ENCODE measurements around the gene ASB6. TPM values are rescaled to one million over a fixed set of nuclear protein-coding genes. Genes with fewer than 3 reads are reported as not detected.

ASB6 gene
- total and polyA plus RNA-seq, 2 of the 13 experiments (the other 11 are each of a cell fraction or from before 2014, with no cell fraction given) = 8.2 to 8.4 TPM

- intact Hi-C loops (cut with micrococcal nuclease; ENCODE audit: unreplicated experiment) = no loop called here
- 0 out of 2 replicates have a peak, but pooled peaks cover 1% of the 10 kb centered on the region for H4K20me1 ChIP-seq (ENCODE audit: insufficient read depth, low read length)
- POLR2A ChIA-PET = no interaction called here
- H3K4me2 ChIP-seq (ENCODE audit: low read depth, low read length) = no peak overlapping the region
- no peak for FAIRE-seq
- no peak for TF ChIP-seq REPIN1 (CRISPR knock-in tag; IDR thresholded peaks at IDR 0.05; ENCODE audit: borderline replicate concordance, low read depth)
- no peak overlapping the region for H3K27ac ChIP-seq (ENCODE audit: extremely low read length, insufficient read depth, low read length)
- ATAC-seq = no peak
- H3K9me3 ChIP-seq (ENCODE audit: low read length) = no peaks in the 10 kb centered on the region
- H3K36me3 ChIP-seq (replicated peaks in 1 of 2; ENCODE audit: control insufficient read depth in 1 of 2, insufficient read depth in 2 of 2, low read length in 2 of 2) = no peaks in the 10 kb centered on the region
- H3K79me2 ChIP-seq (ENCODE audit: insufficient read depth, low read length) = peaks cover under 1% of the 10 kb centered on the region
- no peak overlapping the region for H2AFZ ChIP-seq (ENCODE audit: low read length)
- no TSS peak for BruUV-seq (replicated peaks)
- WGBS (ENCODE audit: low lambda C conversion rate) = 45% methylated on average over 7 of the region's 7 CpGs
- CTCF ChIA-PET (ENCODE audit: low intra/inter-chr PET ratio, low total read pairs) = no interaction called here
- H3K27me3 ChIP-seq (ENCODE audit: control insufficient read depth in 1 of 2, insufficient read depth in 2 of 2, low read length in 2 of 2) = peaks cover 10 to 46% of the 10 kb centered on the region in 2 experiments
- in situ Hi-C loops (cut with HindIII; ENCODE audit: extremely low pct_ligation_motif_present, low pct_unique_long_range_greater_than_20kb) = loop anchor here (10.0 kb wide), 1 partner anchor 138 kb away; no protein-coding TSS in a partner anchor
- peaks cover 20% of the 10 kb centered on the region for H3K4me1 ChIP-seq (ENCODE audit: insufficient read depth, low read length)
- H3K4me3 ChIP-seq (replicated peaks in 1 of 3; ENCODE audit: insufficient read depth in 1 of 3, low read depth in 2 of 3, low read length in 3 of 3) = no peak overlapping the region
- DNase-seq (ENCODE audit: low spot score) = no peak
- H3K9ac ChIP-seq (ENCODE audit: insufficient read depth, low read depth, low read length) = no peak overlapping the region
These were observed 4.7 kb upstream of the ASB6 start for GRCh38 chr9:129646654-129647053.

GRCh38 chr9:129646252-129646651, 4.3 kb upstream of the ASB6 start:
- no peak for FAIRE-seq
- no peak for DNase-seq (ENCODE audit: low spot score)
- no peak overlapping the region for H3K4me2 ChIP-seq (ENCODE audit: low read depth, low read length)
- peaks cover 10 to 46% of the 10 kb centered on the region in 2 experiments for H3K27me3 ChIP-seq (ENCODE audit: control insufficient read depth in 1 of 2, insufficient read depth in 2 of 2, low read length in 2 of 2)
- no peak overlapping the region for H3K27ac ChIP-seq (ENCODE audit: extremely low read length, insufficient read depth, low read length)
- no peaks in the 10 kb centered on the region for H3K36me3 ChIP-seq (replicated peaks in 1 of 2; ENCODE audit: control insufficient read depth in 1 of 2, insufficient read depth in 2 of 2, low read length in 2 of 2)
- peaks cover 20% of the 10 kb centered on the region for H3K4me1 ChIP-seq (ENCODE audit: insufficient read depth, low read length)
- in situ Hi-C loops (cut with HindIII; ENCODE audit: extremely low pct_ligation_motif_present, low pct_unique_long_range_greater_than_20kb) = loop anchor here (10.0 kb wide), 1 partner anchor 139 kb away; no protein-coding TSS in a partner anchor
- no peaks in the 10 kb centered on the region for H3K9me3 ChIP-seq (ENCODE audit: low read length)
- intact Hi-C loops (cut with micrococcal nuclease; ENCODE audit: unreplicated experiment) = no loop called here
- BruUV-seq (replicated peaks) = no TSS peak
- ATAC-seq = no peak
- 74% methylated on average over 2 of the region's 12 CpGs for WGBS (ENCODE audit: low lambda C conversion rate)
- H3K4me3 ChIP-seq (replicated peaks in 1 of 3; ENCODE audit: insufficient read depth in 1 of 3, low read depth in 2 of 3, low read length in 3 of 3) = no peak overlapping the region
- peak; percentile 60; the same call in 1 of the 2 replicates for TF ChIP-seq ZNF768 (CRISPR knock-in tag; IDR thresholded peaks at IDR 0.05)
- no peak for TF ChIP-seq ZNF367 (CRISPR knock-in tag; IDR thresholded peaks at IDR 0.05; ENCODE audit: borderline replicate concordance)
- ChIA-PET CTCF (ENCODE audit: low intra/inter-chr PET ratio, low total read pairs) (no interaction called here), POLR2A (no interaction called here)
- peaks cover 5% of the 10 kb centered on the region; the same call in 1 of the 2 replicates for H4K20me1 ChIP-seq (ENCODE audit: insufficient read depth, low read length)
- no peak overlapping the region for H2AFZ ChIP-seq (ENCODE audit: low read length)
- peaks cover 4% of the 10 kb centered on the region for H3K79me2 ChIP-seq (ENCODE audit: insufficient read depth, low read length)
- H3K9ac ChIP-seq (ENCODE audit: insufficient read depth, low read depth, low read length) = no peak overlapping the region
